ENCODE measurements around the gene MTERF4.

Gene MTERF4

DNA sequence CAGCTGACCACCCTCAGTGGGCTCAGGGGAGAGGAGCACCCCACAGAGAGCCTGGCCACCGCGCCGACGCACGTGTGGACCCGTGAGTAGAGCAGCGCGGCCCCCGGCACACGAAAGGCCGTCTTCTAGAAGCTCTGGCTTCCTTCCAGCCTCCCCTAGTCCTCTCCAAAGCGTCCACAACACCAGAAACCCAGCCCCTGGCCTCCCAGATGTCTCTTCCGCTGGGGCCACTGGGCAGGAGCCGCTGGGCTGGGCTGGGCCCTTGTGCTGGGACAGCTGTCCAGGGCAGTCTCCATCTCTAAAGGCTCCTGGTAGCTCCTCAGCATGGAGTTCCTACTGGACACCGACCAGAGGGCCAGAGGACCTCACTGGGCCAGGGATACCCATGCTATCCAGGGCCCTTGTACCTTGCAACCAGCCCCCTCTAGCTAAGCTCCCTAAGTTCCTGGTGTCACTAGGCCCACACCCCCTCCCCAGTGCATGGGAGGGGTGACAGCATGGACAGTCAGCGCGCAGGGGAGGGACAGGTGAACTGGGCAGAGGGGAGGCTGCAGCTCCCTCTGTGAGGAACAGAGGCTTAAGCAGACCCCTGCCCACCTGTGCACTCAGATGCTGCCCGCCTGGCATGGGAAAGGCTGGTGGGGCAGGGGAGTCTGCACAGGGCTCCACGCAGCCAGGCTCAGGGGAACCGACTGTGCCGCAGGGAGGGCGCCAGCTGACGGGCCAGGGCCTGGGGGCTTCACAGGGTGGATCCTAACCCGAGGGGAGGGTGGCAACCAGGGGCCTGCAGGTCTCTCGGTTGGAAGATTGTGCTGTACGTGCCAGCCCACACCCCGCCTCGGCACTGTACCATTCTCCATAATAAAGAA lies 32.9 kb downstream of the MTERF4 start:
- DNase-seq (ENCODE audit: low spot score), result no peak

DNA sequence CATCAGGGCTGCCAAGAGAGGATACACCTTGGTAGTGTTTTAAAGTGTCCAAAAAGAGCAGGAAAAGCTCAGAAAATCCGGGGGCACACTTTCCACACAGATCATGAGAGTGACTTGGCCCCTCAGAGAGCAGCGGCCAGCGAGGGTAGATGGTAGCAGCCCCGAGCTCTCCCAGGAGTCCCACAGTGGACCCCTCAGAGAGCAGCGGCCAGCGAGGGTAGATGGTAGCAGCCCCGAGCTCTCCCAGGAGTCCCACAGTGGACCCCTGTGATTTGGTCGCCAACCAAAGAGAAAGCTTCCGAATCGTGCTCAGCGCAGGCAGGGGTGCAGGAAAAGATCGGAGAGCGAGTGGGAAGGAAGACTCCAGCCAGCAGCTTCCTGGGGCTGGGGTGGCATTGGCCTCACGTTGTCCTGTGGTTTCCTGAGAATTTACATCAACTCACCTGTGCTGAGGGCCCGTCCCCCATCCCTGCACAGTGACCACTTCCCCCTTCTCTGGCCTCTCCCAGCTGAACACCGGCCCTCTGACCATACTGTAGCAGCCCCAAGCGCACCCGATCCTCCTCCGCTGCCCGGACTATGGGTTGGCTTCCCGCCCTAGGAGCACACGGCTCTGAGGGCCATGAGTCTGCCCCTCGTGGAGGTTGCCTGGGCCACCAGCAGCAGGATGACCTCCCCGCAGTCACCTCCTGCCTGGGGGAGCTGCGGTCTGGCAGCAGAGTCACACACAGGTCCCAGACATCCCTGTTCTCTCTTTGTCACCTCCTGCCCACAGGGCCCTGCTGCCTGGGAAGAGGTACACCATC lies 33.7 kb downstream of the MTERF4 start:
- no peak for DNase-seq (ENCODE audit: low spot score)

DNA sequence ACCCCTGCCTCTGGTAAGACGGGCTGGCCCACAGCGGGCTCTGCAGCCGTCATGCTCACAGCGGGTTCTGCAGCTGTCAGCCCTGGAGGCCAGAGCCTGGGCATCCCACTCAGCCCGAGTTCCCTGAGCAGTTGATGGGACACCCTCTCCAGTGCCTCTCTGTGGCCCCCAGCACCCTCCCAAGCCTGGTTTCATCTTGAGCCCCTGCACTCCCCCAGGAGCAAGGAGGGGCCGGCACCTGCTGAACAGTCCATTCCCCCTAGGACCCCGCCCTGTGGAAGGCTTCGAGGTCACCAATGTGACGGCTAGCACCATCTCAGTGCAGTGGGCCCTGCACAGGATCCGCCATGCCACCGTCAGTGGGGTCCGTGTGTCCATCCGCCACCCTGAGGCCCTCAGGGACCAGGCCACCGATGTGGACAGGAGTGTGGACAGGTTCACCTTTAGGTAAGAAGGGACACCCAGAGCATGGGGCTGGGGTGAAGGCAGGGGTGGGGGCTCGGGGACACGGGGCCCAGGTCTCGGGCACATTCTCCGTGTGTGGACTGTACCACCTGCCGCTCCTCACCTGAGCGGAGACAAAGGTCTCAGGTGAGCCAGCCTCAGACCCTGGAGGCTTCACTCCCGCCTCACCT lies 34.5 kb downstream of the MTERF4 start:
- no peak for DNase-seq (ENCODE audit: low spot score)

DNA sequence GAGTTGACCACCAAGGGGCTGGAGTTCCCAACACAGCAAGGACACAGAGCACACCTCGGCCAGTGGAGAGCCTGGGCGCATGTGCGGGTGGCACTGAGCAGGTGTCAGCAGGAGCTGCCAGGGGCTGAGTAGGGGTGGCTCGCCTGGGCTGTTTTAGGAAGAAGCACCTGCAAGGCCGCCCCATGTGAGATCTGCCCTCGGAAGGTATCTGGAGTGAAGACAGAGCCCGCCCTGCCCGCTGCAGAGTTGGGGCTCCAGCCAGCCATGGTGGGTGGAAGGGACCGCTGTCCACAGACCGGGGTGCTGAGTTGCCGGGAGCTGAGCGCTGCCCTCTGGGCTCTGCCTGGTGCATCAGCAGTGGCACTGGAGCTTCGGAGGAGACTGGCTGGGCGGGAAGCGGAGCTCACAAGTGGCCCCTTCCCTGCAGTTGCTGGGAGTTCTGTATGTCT lies 35.2 kb downstream of the MTERF4 start:
- no peak for DNase-seq (ENCODE audit: low spot score)

DNA sequence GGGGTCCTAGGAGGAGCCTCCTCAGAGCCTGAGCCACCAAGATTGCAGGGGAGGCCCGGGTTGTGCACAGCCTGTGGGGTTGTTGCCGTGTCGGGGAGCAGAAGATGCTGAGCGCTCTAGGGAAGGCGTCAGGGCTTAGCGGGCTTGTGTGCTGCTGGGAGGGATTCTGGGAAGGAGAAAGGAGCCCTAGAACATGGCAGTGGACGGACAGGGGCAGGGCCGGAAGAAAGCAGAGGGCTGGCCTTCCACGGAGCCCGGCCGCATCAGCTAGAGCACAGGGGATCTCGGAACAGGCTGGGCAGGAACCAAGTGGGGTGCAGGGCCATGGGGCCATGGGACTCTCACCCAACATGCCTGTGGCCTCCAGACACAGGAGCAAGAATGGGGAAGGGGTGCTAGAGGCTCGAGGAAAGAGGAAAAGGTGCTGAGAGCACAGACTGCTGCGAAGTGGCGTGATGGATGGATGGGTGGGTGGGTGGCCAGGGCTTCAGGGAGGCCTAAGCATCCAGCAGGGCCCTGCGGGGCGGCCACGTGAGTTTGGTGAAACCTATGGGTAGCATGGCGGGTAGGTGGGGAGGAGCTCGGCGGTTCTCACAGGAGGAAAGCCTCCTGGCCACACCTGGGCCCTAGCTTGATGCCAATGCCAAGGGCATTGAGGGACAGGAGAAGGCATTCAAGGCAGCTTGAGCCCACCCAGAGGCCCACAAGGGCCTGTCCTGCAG lies 35.8 kb downstream of the MTERF4 start:
- no peak for DNase-seq (ENCODE audit: low spot score)

DNA sequence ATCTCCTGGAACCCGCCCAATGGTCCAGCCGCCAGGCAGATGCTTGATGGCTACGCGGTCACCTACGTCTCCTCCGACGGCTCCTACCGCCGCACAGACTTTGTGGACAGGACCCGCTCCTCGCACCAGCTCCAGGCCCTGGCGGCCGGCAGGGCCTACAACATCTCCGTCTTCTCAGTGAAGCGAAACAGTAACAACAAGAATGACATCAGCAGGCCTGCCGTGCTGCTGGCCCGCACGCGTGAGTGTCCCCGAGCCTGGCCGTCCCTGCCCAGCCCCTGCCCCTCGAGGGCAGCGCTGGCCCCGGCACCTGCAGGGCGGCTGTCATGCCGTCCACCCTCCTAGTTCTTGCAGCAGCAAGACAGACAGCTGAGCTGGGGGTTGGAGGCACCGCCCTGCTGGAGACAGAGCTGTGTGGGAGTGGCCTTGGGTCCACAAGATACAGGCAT lies 36.7 kb downstream of the MTERF4 start:
- no peak for DNase-seq (ENCODE audit: low spot score)

DNA sequence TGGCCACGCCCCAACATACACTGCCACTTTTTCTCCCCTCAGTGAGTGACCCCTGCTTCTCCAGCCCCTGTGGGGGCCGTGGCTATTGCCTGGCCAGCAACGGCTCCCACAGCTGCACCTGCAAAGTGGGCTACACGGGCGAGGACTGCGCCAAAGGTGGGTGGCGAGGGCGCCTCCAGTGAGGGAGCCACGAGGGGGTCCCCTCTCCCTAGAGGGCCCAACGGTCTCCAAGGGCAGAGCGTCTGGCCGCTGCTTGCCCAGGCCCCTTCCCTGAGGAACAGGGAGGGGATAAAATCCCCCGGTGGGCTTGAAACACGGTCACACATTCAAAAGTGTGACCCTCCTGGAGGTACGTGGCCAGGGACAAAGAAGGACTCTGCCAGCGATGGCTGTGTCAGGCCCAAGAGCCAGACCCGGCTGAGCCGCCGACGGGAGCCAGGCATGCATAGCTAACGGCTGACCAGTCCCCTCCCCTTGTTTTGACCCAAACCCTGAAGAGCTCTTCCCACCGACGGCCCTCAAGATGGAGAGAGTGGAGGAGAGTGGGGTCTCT lies 37.2 kb downstream of the MTERF4 start:
- DNase-seq (ENCODE audit: low spot score), result no peak

DNA sequence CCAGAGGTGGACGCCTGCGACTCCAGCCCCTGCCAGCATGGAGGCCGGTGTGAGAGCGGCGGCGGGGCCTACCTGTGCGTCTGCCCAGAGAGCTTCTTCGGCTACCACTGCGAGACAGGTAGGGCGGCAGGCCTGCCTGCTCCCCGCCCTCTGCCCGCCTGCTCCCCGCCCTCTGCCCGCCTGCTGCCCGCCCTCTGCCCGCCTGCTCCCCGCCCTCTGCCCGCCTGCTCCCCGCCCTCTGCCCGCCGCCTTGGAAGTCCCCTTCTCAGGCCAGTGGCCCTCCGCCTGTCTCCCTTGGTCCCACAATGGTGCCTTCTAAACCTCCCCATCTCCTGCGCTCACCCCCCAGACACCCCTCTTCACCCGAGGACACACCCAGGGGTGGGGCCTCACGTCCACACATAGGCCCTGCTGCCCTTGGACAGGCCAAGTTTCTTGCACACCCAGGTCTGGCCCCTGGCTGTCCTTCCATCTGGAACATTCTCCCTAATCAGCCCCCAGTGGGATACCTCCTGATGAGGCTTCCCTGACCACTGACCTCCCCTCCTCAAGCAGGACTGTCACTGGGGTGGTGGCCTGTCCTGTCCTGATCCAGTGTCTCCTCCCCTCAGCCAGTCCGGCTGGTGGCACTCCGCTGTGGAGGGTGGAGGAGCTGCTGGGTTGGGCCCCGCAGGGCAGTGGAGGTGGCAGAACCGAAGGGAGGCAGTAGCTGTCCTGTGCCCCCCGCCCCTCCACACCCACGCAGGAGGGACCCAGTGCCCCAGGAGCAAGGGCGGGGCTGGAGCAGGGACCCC lies 37.9 kb downstream of the MTERF4 start:
- no peak for DNase-seq (ENCODE audit: low spot score)

DNA sequence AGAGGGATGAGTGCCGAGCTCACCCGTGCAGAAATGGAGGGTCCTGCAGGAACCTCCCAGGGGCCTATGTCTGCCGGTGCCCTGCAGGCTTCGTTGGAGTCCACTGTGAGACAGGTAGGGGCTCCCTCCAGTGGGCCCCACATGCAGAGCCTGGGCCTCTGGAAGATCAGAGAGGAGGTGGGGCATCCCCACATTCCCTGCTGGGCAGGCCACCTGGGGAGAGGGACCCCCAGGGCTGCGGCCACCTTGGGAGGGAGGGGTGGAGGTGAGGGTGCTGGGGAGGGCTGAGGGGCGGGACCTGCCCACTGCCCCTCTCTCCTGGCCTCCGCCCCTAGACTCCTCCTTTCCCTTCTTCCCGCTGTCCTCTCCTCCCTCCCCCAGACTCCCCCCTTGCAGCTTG lies 38.5 kb downstream of the MTERF4 start:
- DNase-seq (ENCODE audit: low spot score), result no peak

DNA sequence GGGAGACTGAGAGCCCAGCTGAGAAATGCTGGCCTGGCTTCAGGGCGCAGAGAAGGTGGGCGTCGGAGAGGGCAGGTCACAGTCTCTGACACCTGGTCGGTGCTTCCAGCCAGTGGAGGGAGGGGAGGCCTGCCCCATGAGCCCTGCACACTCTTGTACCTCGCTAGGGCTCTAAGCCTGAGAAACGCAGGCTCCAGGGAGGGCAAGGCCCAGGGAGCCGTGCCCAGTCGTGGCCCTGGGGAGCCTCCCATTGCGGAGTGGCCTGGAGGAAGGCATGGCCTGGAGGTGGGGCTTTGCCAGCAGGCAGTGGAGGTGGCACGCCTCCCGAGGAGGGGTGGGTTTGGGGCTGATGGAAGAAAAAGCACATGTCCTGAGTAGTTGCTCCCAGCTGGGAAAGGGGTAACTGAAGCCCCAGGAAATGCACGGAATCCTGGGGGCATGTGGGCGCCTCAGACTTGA lies 39.0 kb downstream of the MTERF4 start:
- no peak for DNase-seq (ENCODE audit: low spot score)

DNA sequence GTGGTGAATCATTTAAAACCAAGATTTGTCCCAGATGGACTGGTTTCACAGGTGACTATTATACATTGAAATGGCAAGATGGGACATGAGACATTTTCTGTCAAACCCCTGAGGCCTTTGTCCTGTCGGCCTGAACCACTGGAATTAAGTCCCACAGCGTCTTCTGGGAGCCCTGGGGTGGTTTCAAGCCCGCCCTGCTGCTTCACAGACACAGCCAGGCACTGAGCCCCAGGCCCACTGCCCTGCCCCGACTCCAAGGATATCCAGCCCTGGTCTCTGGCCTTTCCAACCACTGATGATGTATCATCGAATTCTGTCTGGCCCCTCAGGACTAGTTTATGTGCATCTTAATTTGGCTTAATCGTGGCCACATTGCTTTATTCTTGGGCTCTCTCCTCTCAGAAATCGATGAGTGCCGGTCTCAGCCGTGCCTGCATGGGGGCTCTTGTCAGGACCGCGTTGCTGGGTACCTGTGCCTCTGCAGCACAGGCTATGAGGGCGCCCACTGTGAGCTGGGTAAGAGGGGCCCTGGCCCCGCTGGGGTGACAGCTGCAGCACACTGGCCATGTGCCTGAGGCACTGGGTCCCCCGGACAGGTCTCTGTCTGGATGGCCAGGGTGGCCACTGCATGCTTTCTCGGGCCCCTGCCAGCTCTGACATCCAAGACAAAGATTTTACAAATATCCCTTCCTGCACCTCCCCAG lies 39.5 kb downstream of the MTERF4 start:
- no peak for DNase-seq (ENCODE audit: low spot score)

DNA sequence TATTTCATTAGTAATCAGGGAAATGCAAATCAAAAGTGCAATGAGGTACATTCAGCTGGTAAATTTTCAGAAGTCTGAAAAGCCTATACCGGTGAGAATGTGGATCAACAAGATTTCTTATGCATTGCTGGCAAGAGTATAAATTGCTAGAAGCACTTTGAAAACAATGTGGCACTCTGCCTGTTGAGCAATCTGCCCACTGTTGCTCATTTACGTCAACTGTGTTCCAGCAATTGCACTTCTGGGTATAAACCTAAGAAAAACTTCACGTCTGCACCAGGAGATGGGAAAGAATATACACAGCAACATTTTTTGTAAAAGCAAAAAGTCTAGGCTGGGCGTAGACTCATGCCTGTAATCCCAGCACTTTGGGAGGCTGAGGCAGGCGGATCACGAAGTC lies 40.8 kb downstream of the MTERF4 start:
- DNase-seq (ENCODE audit: low spot score), result no peak

DNA sequence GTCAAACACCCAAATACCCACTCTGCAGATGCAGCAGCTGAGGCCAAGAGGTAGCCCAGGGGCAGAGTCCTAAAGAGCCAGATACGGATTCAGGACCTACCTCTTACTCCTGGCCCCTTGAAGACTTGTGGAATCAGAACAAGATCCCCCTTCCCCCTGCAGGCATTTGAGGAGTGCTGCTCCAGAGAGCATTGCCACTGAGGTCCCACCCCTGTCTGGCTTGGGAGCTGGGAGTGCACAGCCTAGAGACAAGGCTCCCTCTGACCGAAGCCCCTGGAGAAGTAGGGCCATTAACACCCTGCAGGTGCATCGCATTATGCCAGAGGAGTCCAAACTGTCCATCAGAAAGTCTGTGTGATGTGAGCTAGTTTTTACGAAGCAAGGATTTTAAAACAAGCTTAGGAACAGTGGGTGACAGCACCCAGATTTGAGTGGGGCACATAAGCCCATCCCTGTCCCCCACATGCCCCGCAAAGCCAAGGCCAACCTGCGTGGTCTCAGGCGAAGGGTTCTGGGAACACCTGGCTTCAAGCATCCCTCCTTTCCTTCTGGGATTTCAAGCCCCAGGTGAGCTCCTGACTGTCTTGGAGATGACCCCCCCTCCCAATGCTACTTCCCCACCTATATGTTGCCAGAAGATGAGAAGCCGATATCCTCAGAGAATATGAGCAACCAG lies 48.4 kb downstream of the MTERF4 start:
- DNase-seq (ENCODE audit: low spot score), result no peak

DNA sequence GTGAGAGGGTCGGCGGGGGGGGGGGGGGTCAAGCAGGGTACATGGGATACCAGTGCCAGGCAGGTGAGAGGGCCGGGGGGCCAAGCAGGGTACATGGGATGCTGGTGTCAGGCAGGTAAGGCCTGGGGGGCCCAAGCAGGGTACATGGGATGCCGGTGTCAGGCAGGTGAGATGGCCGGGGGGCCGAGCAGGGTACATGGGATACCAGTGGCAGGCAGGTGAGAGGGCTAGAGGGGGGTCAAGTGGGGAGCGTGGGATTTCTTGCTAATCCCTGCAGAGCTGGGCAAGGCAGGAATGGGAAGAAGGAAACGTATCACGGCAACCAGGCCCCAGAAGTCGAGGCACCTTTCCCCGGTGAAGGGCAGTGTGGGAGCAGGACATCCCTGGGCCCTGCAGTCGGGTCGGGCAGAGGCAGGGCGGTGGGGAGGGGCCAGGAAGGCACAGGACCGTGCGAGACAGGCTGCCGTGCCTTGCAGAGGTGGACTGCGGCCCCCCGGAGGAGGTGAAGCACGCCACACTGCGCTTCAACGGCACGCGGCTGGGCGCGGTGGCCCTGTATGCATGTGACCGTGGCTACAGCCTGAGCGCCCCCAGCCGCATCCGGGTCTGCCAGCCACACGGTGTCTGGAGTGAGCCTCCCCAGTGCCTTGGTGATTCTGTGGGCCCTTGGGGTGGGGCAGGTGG lies 49.3 kb downstream of the MTERF4 start:
- DNase-seq (ENCODE audit: low spot score), result no peak

DNA sequence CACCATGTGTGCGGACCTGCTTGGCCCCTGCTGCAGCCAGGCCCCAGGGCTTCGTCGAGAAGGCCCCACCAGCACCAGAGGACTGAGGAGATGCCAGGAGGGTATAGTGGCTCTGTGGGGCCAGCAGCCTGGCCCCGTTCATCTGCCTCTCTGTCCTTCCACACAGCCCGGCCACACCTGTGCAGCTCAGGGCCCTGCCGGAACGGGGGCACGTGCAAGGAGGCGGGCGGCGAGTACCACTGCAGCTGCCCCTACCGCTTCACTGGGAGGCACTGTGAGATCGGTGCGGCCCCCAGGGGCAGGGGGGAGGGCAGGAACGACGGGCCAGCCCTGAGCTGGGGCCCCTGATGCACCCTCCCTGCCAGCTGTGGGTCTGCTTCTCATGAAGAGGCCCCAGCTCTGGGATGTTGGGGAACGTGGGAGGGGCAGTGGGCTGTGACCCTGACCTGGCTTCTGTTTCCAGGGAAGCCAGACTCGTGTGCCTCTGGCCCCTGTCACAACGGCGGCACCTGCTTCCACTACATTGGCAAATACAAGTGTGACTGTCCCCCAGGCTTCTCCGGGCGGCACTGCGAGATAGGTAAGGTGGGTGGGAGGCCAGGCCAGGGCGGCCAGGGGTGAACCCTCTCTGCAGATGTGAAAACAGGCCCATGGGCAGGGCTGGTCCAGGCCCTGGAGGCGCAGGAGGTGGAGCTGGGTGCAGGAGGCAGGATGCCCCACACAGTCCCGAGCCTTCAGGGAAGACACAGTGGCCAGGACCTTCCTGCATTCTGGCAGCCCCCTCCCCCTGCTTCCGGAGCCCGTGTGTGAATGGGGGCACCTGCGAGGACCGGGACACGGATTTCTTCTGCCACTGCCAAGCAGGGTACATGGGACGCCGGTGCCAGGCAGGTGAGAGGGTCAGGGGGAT lies 50.3 kb downstream of the MTERF4 start:
- no peak for DNase-seq (ENCODE audit: low spot score)

DNA sequence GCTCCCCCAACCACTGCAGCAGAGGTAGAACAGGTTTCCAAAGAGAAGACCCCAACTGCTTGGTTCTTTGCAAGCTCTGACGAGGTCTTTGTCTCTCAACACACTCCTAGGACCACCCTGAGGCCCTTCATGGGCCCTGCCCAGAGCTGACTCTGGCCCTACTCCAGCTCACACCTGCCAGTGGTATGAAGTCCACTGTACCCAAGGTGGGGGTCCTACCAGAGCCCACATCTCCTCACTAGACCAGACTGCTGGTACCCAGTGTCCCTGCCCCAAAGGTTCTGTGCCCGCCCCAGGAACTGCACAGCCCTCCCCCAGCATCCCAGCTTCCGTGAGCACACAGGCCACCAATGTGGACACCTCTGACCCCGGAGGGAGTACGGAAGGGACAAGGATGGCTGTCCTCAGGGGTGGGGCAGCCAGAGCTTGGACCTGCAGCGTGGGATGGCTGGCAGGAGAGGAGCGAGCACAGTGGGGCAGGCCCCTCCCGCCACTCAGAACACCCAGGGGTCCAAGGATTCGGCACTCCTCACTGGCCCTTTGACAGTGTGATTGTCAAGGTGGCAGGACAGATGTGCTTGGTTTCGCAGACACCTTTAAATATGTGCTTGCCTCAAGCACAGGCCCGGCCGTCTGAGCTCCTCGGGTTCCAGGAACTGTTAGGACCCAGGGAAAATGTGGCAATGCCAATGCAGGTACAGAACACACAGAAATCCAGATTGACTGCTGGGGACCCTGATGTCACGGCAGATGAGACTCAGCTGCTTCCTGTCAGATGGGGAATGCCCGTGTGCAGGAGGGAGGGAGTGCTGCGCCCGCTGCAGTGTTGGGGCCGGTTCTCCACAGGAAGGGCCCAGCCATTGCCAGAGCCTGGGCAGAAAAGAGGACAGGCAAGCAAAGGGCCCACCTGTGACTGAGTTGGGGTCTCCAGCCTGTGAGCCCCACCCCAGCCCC lies 51.2 kb downstream of the MTERF4 start:
- no peak for DNase-seq (ENCODE audit: low spot score)
